Measurements from ENCODE around the gene LAIR2. TPM values are rescaled to one million over a fixed set of nuclear protein-coding genes. Genes with fewer than 3 reads are reported as not detected.
A peak's percentile ranks its signal among the peaks of the same experiment; 100 is the strongest.

LAIR2 gene
- total and polyA plus RNA-seq, 4 experiments from 2014 or later: 0.81 to 27.9 (median 8.4) TPM

GRCh38 chr19:54481326-54481930 lies 21.2 kb upstream of the LAIR2 start:
- Histone ChIP-seq H3K36me3 (ENCODE audit: insufficient read depth, low read length) (no peaks in the 10 kb centered on the region), H3K27me3 (ENCODE audit: insufficient read depth, low read length) (no peaks in the 10 kb centered on the region), H3K9me3 (ENCODE audit: control insufficient read depth in 1 of 2, low read length in 2 of 2) (no peaks in the 10 kb centered on the region), H3K27ac (ENCODE audit: low read depth, low read length) (no peak overlapping the region), H3K4me1 (ENCODE audit: insufficient read depth, low read length) (no peaks in the 10 kb centered on the region), H3K4me3 (ENCODE audit: low read length in 2 of 2) (no peak overlapping the region)
- Mint-ChIP-seq H3K9me3 (no peaks in the 10 kb centered on the region), H3K4me3 (peak overlapping the region in 1 of 8 donors; percentile 7), H3K27me3 (peaks cover 23 to 25% of the 10 kb centered on the region in 2 donors), H3K27ac (peak overlapping the region in 2 of 7 donors; percentile 44 to 78), H3K36me3 (no peaks in the 10 kb centered on the region), H3K4me1 (peaks cover 5 to 9% (median 8%) of the 10 kb centered on the region in 4 donors)
- ChIA-PET POLR2A (ENCODE audit: partially characterized antibody) (no interaction called here), CTCF (ENCODE audit: partially characterized antibody) (interaction anchor here (0.7 to 9.1 kb wide), 13 partner anchors 9 to 216 kb away, joined by 3 to 85 read pairs (median 5); no protein-coding TSS in a partner anchor)
- intact Hi-C loops (cut with micrococcal nuclease): no loop called here
- peak in 3 of 5 donors; percentile 43 to 50 (median 48) for DNase-seq

DNA sequence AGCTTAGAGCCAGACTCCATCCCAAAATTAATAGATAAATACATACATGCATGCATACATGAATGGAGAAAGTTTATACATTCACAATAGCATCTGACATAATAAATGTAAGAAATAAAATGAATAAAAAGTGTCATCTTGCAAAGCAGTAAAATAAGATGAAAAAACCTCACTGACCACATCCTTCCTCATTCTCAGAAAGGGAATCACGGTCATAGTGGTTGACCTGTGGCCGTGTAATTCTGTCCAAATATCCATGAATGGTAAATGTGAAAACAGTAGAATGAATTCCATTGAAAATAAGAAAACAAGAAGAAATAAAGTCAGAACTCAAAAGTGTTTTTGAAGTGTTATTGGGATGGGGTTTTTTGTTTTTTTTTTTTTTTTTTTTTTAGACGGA lies 19.7 kb upstream of the LAIR2 start:
- H3K36me3 ChIP-seq (ENCODE audit: insufficient read depth, low read length): no peaks in the 10 kb centered on the region
- Mint-ChIP-seq H3K4me1 (peaks cover 5 to 9% (median 8%) of the 10 kb centered on the region in 4 donors), H3K27ac (no peak overlapping the region), H3K36me3 (no peaks in the 10 kb centered on the region), H3K4me3 (no peak overlapping the region), H3K9me3 (no peaks in the 10 kb centered on the region), H3K27me3 (peaks cover 19 to 21% of the 10 kb centered on the region in 2 donors)
- intact Hi-C loops (cut with micrococcal nuclease): no loop called here
- ChIA-PET POLR2A (ENCODE audit: partially characterized antibody) (no interaction called here), CTCF (ENCODE audit: partially characterized antibody) (interaction anchor here (9.1 kb wide), 1 partner anchor 191 kb away, joined by 85 read pairs; no protein-coding TSS in a partner anchor)
- no peak overlapping the region for H3K27ac ChIP-seq (ENCODE audit: low read depth, low read length)
- H3K4me3 ChIP-seq (ENCODE audit: low read length in 2 of 2): no peak overlapping the region
- H3K4me1 ChIP-seq (ENCODE audit: insufficient read depth, low read length): no peaks in the 10 kb centered on the region
- H3K9me3 ChIP-seq (ENCODE audit: control insufficient read depth in 1 of 2, low read length in 2 of 2): no peaks in the 10 kb centered on the region
- no peak for DNase-seq
- no peaks in the 10 kb centered on the region for H3K27me3 ChIP-seq (ENCODE audit: insufficient read depth, low read length)

GRCh38 chr19:54484451-54484850 lies 18.2 kb upstream of the LAIR2 start:
- H3K4me3 Mint-ChIP-seq: no peak overlapping the region
- intact Hi-C loops (cut with micrococcal nuclease): no loop called here

DNA sequence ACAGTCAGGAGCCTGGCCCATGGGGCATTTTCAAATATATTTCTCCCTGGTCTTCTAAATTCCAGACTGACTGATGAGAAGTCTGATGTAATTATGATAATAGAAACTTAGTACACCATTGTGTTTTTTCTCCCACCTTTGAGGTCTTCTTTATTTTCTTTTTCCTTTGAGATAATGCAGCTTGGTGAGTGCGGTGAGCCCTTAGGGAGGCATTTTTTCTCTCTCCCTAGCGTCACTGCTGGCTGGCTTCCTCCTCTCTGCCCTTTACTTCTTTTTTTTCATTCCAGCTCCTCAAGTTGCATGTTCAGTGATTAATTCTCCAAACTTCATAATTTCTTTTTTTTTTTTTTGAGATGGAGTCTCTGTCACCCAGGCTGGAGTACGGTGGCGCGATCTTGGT lies 16.8 kb upstream of the LAIR2 start:
- Histone ChIP-seq H3K4me1 (ENCODE audit: insufficient read depth, low read length) (no peaks in the 10 kb centered on the region), H3K9me3 (ENCODE audit: control insufficient read depth in 1 of 2, low read length in 2 of 2) (no peaks in the 10 kb centered on the region), H3K36me3 (ENCODE audit: insufficient read depth, low read length) (no peaks in the 10 kb centered on the region), H3K27me3 (ENCODE audit: insufficient read depth, low read length) (no peaks in the 10 kb centered on the region), H3K4me3 (ENCODE audit: low read length in 2 of 2) (no peak overlapping the region), H3K27ac (ENCODE audit: low read depth, low read length) (no peak overlapping the region)
- intact Hi-C loops (cut with micrococcal nuclease): no loop called here
- H3K27ac Mint-ChIP-seq: no peak overlapping the region
- H3K4me1 Mint-ChIP-seq: peaks cover 5 to 9% (median 6%) of the 10 kb centered on the region in 4 donors
- H3K9me3 Mint-ChIP-seq: no peaks in the 10 kb centered on the region
- H3K27me3 Mint-ChIP-seq: peaks cover 13 to 20% of the 10 kb centered on the region in 2 donors
- H3K36me3 Mint-ChIP-seq: no peaks in the 10 kb centered on the region
- POLR2A ChIA-PET (ENCODE audit: partially characterized antibody): no interaction called here
- DNase-seq: no peak
- CTCF ChIA-PET (ENCODE audit: partially characterized antibody): no interaction called here
- no peak overlapping the region for H3K4me3 Mint-ChIP-seq

More at GRCh38 chr19:54484451-54484850, 18.2 kb upstream of the LAIR2 start:
- no peaks in the 10 kb centered on the region for H3K36me3 Mint-ChIP-seq
- no peak overlapping the region for H3K27ac Mint-ChIP-seq
- Histone ChIP-seq H3K27me3 (ENCODE audit: insufficient read depth, low read length) (no peaks in the 10 kb centered on the region), H3K36me3 (ENCODE audit: insufficient read depth, low read length) (no peaks in the 10 kb centered on the region), H3K27ac (ENCODE audit: low read depth, low read length) (no peak overlapping the region), H3K4me1 (ENCODE audit: insufficient read depth, low read length) (no peaks in the 10 kb centered on the region), H3K9me3 (ENCODE audit: control insufficient read depth in 1 of 2, low read length in 2 of 2) (no peaks in the 10 kb centered on the region), H3K4me3 (ENCODE audit: low read length in 2 of 2) (no peak overlapping the region)
- H3K9me3 Mint-ChIP-seq: no peaks in the 10 kb centered on the region
- ChIA-PET POLR2A (ENCODE audit: partially characterized antibody) (no interaction called here), CTCF (ENCODE audit: partially characterized antibody) (no interaction called here)
- H3K4me1 Mint-ChIP-seq: peaks cover 5 to 9% (median 6%) of the 10 kb centered on the region in 4 donors
- H3K27me3 Mint-ChIP-seq: peaks cover 16 to 20% of the 10 kb centered on the region in 2 donors
- no peak for DNase-seq

DNA sequence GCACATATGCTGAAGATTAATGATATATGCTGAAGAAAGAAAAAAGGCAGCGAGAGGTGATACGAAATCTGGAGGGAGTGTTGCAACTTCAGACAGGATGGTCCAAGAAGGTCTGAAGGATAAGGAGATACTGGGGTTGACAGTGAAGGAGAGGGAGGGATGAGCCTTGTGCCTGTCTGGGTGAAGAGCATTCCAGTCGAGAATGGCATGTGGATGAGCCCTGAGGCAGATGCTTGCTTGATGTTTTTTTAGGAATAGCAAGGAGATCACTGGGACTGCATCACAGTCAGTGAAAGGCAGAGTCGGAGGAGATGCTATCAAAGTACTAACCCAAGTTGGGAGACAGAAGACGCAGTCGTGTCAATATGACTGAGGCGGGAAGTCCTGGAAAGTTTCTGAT lies 13.3 kb upstream of the LAIR2 start:
- Histone ChIP-seq H3K27me3 (ENCODE audit: insufficient read depth, low read length) (no peaks in the 10 kb centered on the region), H3K4me1 (ENCODE audit: insufficient read depth, low read length) (no peaks in the 10 kb centered on the region), H3K4me3 (ENCODE audit: low read length in 2 of 2) (no peak overlapping the region), H3K27ac (ENCODE audit: low read depth, low read length) (no peak overlapping the region), H3K9me3 (ENCODE audit: control insufficient read depth in 1 of 2, low read length in 2 of 2) (no peaks in the 10 kb centered on the region), H3K36me3 (ENCODE audit: insufficient read depth, low read length) (no peaks in the 10 kb centered on the region)
- no peak overlapping the region for H3K4me3 Mint-ChIP-seq
- DNase-seq: no peak
- CTCF ChIA-PET (ENCODE audit: partially characterized antibody): no interaction called here
- intact Hi-C loops (cut with micrococcal nuclease): no loop called here
- no peaks in the 10 kb centered on the region for H3K36me3 Mint-ChIP-seq
- peaks cover 11 to 16% of the 10 kb centered on the region in 2 donors for H3K27me3 Mint-ChIP-seq
- no peaks in the 10 kb centered on the region for H3K9me3 Mint-ChIP-seq
- H3K27ac Mint-ChIP-seq: peak overlapping the region in 1 of 7 donors; percentile 9
- POLR2A ChIA-PET (ENCODE audit: partially characterized antibody): no interaction called here
- no peaks in the 10 kb centered on the region for H3K4me1 Mint-ChIP-seq

DNA sequence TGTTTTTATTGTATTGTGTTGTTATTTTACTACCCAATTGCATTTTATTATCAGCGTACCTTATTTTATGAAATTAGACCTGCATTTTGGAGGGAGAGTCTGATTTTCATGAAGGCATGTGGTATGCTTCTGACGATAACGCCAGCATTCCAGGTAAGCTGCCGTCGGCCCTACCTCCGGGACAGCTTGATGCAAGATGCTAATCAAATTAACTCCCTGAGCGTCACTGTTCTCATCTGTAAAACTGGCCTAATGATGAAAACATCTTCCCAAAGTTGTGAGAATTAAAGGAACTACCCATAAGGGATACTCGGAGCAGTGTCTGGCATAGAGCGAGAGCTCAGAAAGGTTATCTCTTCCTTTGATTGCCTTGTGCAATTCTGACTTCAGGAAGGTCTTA lies 12.9 kb upstream of the LAIR2 start:
- H3K4me1 Mint-ChIP-seq: no peaks in the 10 kb centered on the region
- CTCF ChIA-PET (ENCODE audit: partially characterized antibody): interaction anchor here (1.8 kb wide), 1 partner anchor 9 kb away, joined by 6 read pairs; no protein-coding TSS in a partner anchor

DNA sequence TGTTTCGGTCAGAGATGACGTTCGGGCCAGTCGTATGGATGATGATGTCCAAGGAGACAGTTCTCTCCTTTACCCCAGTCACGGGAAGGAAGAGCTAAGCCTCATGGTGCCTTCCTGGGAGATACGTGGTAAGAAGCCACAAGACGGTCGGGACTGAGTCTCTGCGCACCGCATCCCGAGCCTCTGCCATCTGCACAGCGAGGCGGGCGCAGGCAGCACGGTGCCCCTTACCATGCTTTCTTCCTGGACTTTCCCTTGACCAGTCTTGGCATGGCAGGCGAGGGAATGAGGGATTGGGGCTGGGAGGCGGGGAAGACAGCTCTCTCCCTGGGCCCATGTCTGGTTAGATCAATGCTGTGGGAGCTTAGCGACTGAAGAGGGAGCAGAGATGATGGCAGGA lies 10.1 kb upstream of the LAIR2 start:
- Histone ChIP-seq H3K27ac (ENCODE audit: low read depth, low read length) (no peak overlapping the region), H3K9me3 (ENCODE audit: control insufficient read depth in 1 of 2, low read length in 2 of 2) (no peaks in the 10 kb centered on the region), H3K4me3 (ENCODE audit: low read length in 2 of 2) (no peak overlapping the region), H3K27me3 (ENCODE audit: insufficient read depth, low read length) (no peaks in the 10 kb centered on the region), H3K36me3 (ENCODE audit: insufficient read depth, low read length) (no peaks in the 10 kb centered on the region), H3K4me1 (ENCODE audit: insufficient read depth, low read length) (no peaks in the 10 kb centered on the region)
- Mint-ChIP-seq H3K27ac (no peak overlapping the region), H3K27me3 (peaks cover 10 to 20% of the 10 kb centered on the region in 2 donors), H3K9me3 (no peaks in the 10 kb centered on the region), H3K4me3 (no peak overlapping the region), H3K36me3 (no peaks in the 10 kb centered on the region), H3K4me1 (peaks cover under 1 to 13% (median 5%) of the 10 kb centered on the region in 4 donors)
- POLR2A ChIA-PET (ENCODE audit: partially characterized antibody): no interaction called here
- CTCF ChIA-PET (ENCODE audit: partially characterized antibody): no interaction called here
- DNase-seq: no peak
- intact Hi-C loops (cut with micrococcal nuclease): no loop called here

More for the DNA sequence above, 12.9 kb upstream of the LAIR2 start:
- H3K36me3 ChIP-seq (ENCODE audit: insufficient read depth, low read length): no peaks in the 10 kb centered on the region
- no peak overlapping the region for H3K4me3 Mint-ChIP-seq
- H3K4me3 ChIP-seq (ENCODE audit: low read length in 2 of 2): no peak overlapping the region
- no peaks in the 10 kb centered on the region for H3K4me1 ChIP-seq (ENCODE audit: insufficient read depth, low read length)
- intact Hi-C loops (cut with micrococcal nuclease): no loop called here
- no peaks in the 10 kb centered on the region for H3K27me3 ChIP-seq (ENCODE audit: insufficient read depth, low read length)
- H3K36me3 Mint-ChIP-seq: no peaks in the 10 kb centered on the region
- no peak overlapping the region for H3K27ac Mint-ChIP-seq
- no peak overlapping the region for H3K27ac ChIP-seq (ENCODE audit: low read depth, low read length)
- no peaks in the 10 kb centered on the region for H3K9me3 Mint-ChIP-seq
- POLR2A ChIA-PET (ENCODE audit: partially characterized antibody): no interaction called here
- no peak for DNase-seq
- peaks cover 8 to 16% of the 10 kb centered on the region in 2 donors for H3K27me3 Mint-ChIP-seq
- H3K9me3 ChIP-seq (ENCODE audit: control insufficient read depth in 1 of 2, low read length in 2 of 2): no peaks in the 10 kb centered on the region
